Gastroesophageal sphincter (tissue), 4 donors: ENCODE measurements around the gene ZCCHC14. TPM values are rescaled to one million over a fixed set of nuclear protein-coding genes. Genes with fewer than 3 reads are reported as not detected.

Source experiments
- ATAC-seq: fragments of 150-250 bp; one replicate; pipeline ENCODE4 v1.9.1; 2016; ENCODE audit warnings: mild to moderate bottlenecking, moderate library complexity
- H3K27ac ChIP-seq, 4 donors: fragments of 200-600 bp; sonication (generic) in 3 of 4; 1 replicate in 3 of 4; 2 replicates in 1 of 4; pipeline ENCODE4 v1.5.1; 2016 to 2019
- H3K27me3 ChIP-seq: fragments of 200-600 bp; sonication (generic); one replicate; pipeline ENCODE4 v1.5.1; 2019
- H3K36me3 ChIP-seq, 2 donors: fragments of 200-600 bp; sonication (generic); one replicate each; pipeline ENCODE4 v1.5.1; 2019; ENCODE audit warnings: control low read depth in 1 of 2
- H3K4me1 ChIP-seq, 3 donors: fragments of 200-600 bp; sonication (generic); 1 replicate in 2 of 3; 2 replicates in 1 of 3; pipeline ENCODE4 v1.5.1; 2016 to 2019; ENCODE audit warnings: control low read depth in 2 of 3
- H3K4me3 ChIP-seq, 2 donors: fragments of 200-600 bp; sonication (generic); one replicate each; pipeline ENCODE4 v1.5.1; 2019; ENCODE audit warnings: mild to moderate bottlenecking in 1 of 2, moderate library complexity in 1 of 2
- H3K9me3 ChIP-seq, 3 donors: fragments of 200-600 bp; sonication (generic); one replicate each; pipeline ENCODE4 v1.5.1; 2017 to 2019; ENCODE audit warnings: control low read depth in 2 of 3
- EP300 ChIP-seq: sonication (generic); formaldehyde crosslinking; IDR thresholded peaks from one replicate; pipeline ENCODE4 v1.6.1; 2017; ENCODE audit warnings: antibody characterized with exemption, mild to moderate bottlenecking
- POLR2A ChIP-seq, 2 donors: fragments of 450-650 bp; IDR thresholded peaks; one replicate each; pipeline ENCODE4 v1.6.1; 2017; ENCODE audit warnings: antibody characterized with exemption in 2 of 2, mild to moderate bottlenecking in 2 of 2, moderate library complexity in 1 of 2
- POLR2AphosphoS5 ChIP-seq: sonication (generic); formaldehyde crosslinking; IDR thresholded peaks from one replicate; pipeline ENCODE4 v1.6.1; 2017; ENCODE audit warnings: antibody characterized with exemption
- WGBS, 2 donors: methylation state at CpG; one replicate each; pipeline ENCODE4 v1.1.5; 2018; ENCODE audit warnings: low coverage in 1 of 2; 5-methylcytosine and 5-hydroxymethylcytosine counted together
- total RNA-seq, 4 donors: library from RNA; depleted of rRNA; stranded (reverse); fragments of >200 nt; gene quantifications; one replicate each; pipeline ENCODE4 v1.1.0, GENCODE V29; 2016
- TF ChIP-seq, protein P1 (sequence below), 4 experiments: fragments of 200-600 bp in 2 of 4; fragments of 450-650 bp in 2 of 4; sonication (generic) in 1 of 4; IDR thresholded peaks; one replicate each; pipeline ENCODE4 v1.5.1; 2017 to 2019; ENCODE audit warnings: antibody characterized with exemption in 4 of 4, mild to moderate bottlenecking in 2 of 4, moderate library complexity in 2 of 4

Gene ZCCHC14
- total RNA-seq, 4 donors from 2014 or later, result 15.5 to 24.9 (median 19.9) TPM

DNA sequence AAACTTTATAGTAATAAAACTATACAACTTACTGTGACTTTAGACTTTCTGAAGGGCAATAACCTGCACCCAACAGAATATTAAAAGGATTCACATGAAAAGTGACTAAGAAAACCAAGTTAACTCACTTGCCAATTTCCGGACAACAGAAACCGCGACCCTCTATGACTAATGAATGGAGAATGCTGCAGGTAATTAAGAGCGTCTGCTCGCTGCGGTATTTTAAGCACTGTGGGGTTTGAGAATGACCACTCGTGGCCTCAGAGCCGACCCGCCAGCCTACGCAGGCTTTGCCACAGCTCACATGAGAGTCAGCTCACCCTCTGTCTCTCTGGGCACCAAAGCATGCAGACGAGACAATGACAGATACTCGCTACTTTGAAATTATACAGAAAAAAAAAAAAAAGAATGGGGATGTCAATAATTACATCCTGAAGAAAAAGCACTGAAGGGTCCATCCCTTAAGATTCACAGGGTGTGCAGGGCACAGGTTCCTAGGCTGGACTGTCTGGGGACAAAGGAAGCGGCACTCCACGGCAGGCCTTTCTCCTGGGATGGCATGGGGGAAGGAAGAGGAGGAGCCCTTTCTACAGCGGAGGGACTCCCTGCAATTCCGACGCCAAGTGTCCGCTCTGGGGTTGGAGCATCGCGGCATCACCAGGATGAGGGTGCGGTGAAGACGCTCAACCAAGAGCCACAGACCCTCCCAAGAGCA lies 35.0 kb downstream of the ZCCHC14 start:
- ATAC-seq, result no peak
- no peak overlapping the region for H3K4me3 ChIP-seq
- 42 to 50% methylated on average over 11 to 13 of the region's 22 CpGs for WGBS, 2 donors
- peaks cover 0 to 47% (median 10%) of the 10 kb centered on the region in 3 donors for H3K4me1 ChIP-seq
- H3K27me3 ChIP-seq, result no peaks in the 10 kb centered on the region
- H3K27ac ChIP-seq, result peak overlapping the region in 2 of 4 donors; percentile 28 to 36
- H3K36me3 ChIP-seq, result peaks cover 0 to 56% of the 10 kb centered on the region in 2 donors
- H3K9me3 ChIP-seq, result no peaks in the 10 kb centered on the region
- TF ChIP-seq, protein P1, sequence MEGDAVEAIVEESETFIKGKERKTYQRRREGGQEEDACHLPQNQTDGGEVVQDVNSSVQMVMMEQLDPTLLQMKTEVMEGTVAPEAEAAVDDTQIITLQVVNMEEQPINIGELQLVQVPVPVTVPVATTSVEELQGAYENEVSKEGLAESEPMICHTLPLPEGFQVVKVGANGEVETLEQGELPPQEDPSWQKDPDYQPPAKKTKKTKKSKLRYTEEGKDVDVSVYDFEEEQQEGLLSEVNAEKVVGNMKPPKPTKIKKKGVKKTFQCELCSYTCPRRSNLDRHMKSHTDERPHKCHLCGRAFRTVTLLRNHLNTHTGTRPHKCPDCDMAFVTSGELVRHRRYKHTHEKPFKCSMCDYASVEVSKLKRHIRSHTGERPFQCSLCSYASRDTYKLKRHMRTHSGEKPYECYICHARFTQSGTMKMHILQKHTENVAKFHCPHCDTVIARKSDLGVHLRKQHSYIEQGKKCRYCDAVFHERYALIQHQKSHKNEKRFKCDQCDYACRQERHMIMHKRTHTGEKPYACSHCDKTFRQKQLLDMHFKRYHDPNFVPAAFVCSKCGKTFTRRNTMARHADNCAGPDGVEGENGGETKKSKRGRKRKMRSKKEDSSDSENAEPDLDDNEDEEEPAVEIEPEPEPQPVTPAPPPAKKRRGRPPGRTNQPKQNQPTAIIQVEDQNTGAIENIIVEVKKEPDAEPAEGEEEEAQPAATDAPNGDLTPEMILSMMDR (IDR thresholded peaks at IDR 0.05), result no peak
- TF ChIP-seq EP300, result no peak
- no peak for TF ChIP-seq POLR2A (IDR thresholded peaks at IDR 0.05)
- no peak for TF ChIP-seq POLR2AphosphoS5

DNA sequence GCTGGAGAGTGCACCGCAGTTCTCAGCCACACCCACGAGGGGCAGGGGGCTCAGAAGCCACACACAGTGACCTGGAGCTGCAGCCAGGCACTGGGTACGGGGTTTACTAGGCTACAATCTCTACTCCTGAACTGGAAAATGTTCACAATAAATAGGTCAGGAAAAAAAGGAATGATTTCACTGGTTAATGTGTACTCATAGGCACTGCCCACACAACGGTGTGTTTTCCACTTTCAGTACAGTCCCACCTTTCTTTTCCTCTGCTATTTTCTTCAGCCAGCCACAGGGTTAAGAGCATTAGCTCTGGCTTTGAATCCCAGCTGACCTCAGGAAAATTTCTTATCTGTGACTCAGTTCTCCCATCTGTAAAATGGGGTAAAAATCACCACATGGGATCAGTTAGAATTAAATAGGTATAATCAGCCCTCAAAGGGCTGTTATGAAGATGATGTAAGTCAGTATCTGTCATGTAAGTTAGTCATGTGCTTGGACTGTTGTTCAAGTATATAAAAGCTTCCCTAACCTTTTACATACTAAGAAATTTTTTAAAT lies 35.7 kb downstream of the ZCCHC14 start:
- no peaks in the 10 kb centered on the region for H3K27me3 ChIP-seq
- peak overlapping the region in 3 of 4 donors; percentile 17 to 36 (median 28) for H3K27ac ChIP-seq
- no peak overlapping the region for H3K4me3 ChIP-seq
- H3K36me3 ChIP-seq, result peaks cover 0 to 63% of the 10 kb centered on the region in 2 donors
- H3K4me1 ChIP-seq, result peaks cover 0 to 39% (median 9%) of the 10 kb centered on the region in 3 donors
- 67 to 71% methylated on average over 3 to 4 of the region's 4 CpGs for WGBS, 2 donors
- no peaks in the 10 kb centered on the region for H3K9me3 ChIP-seq
- TF ChIP-seq POLR2A (IDR thresholded peaks at IDR 0.05) (no peak), EP300 (no peak), POLR2AphosphoS5 (no peak)
- TF ChIP-seq, protein P1 (IDR thresholded peaks at IDR 0.05), result no peak
- no peak for ATAC-seq

DNA sequence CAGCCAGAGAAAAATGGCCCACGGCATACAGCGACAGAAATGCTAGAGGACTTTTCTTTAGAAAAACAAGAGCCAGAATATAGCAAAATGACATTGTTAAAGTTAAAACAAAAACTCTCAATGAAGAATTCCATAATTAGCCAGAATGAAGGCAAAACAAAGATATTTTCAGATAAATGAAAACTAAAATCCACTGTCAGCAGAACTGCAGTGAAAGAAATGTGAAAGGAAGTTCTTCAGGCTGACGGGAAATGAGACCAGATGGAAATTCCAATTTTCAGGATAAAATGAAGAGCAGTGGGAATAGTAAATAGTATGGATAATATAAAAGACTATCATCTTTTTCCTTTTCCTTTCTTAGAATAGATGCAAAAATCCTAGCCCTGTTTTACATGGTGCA lies 38.4 kb downstream of the ZCCHC14 start:
- H3K27ac ChIP-seq, result no peak overlapping the region
- no peaks in the 10 kb centered on the region for H3K27me3 ChIP-seq
- peaks cover 0 to 25% (median 0%) of the 10 kb centered on the region in 3 donors for H3K4me1 ChIP-seq
- TF ChIP-seq POLR2AphosphoS5, result no peak
- TF ChIP-seq, protein P1 (IDR thresholded peaks at IDR 0.05), result no peak
- TF ChIP-seq POLR2A (IDR thresholded peaks at IDR 0.05), result no peak
- no peak for TF ChIP-seq EP300
- no peak overlapping the region for H3K4me3 ChIP-seq
- no peaks in the 10 kb centered on the region for H3K9me3 ChIP-seq
- peaks cover 0 to 65% of the 10 kb centered on the region in 2 donors for H3K36me3 ChIP-seq
- WGBS, 2 donors, result 82 to 96% methylated on average over 1 to 3 of the region's 3 CpGs
- ATAC-seq, result no peak

DNA sequence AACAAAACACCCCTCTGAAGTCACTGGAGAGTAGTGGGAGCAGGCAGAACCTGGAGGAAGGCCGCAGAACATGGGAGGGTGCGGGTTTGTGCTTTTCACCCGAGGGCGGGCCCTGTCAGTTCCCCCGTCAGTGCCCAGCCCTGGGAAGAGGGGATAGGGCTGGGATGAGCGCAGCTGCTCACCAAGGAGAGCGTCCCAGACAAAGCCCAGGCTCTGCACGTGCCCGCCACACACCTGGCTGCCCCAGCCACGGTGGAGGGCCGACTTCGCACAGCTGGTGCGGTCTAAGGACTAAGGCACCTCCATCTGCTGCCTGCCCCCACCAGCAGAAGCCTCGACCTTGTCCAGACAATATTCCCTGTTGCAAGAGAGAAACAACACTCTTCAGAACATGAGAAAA lies 39.5 kb downstream of the ZCCHC14 start:
- Histone ChIP-seq H3K4me1 (peaks cover 0 to 19% (median 0%) of the 10 kb centered on the region in 3 donors), H3K4me3 (no peak overlapping the region), H3K27ac (no peak overlapping the region), H3K36me3 (peaks cover 0 to 61% of the 10 kb centered on the region in 2 donors), H3K27me3 (no peaks in the 10 kb centered on the region), H3K9me3 (no peaks in the 10 kb centered on the region)
- WGBS, 2 donors, result 96% methylated on average over 4 of the region's 14 CpGs; no CpG with 5 or more reads in 1 of the 2 donors
- TF ChIP-seq, protein P1 (IDR thresholded peaks at IDR 0.05), result no peak
- no peak for TF ChIP-seq POLR2A (IDR thresholded peaks at IDR 0.05)
- TF ChIP-seq EP300, result no peak
- no peak for TF ChIP-seq POLR2AphosphoS5
- ATAC-seq, result no peak
